ENCODE results near the gene RASSF6. TPM values are rescaled to one million over a fixed set of nuclear protein-coding genes. Genes with fewer than 3 reads are reported as not detected.
"Not testable (repeated sequence)": the region's sequence is repeated elsewhere in the genome, so short reads cannot be mapped to it uniquely, and the experiment has no call there.

RASSF6 gene
- total RNA-seq (2014; rRNA removed; shearing (Covaris generic)), result not detected in 2 replicates
- not detected in 2 replicates for polyA plus RNA-seq (2015; cell fraction: cytosol; rRNA removed)
- not detected in 2 replicates for polyA plus RNA-seq (2015; cell fraction: nucleus; rRNA removed)

GRCh38 chr4:73620115-73620792, at the start of gene RASSF6:
TSS of gene RASSF6 (minus strand) at chr4:73620436. CDS start at chr4:73611795, 8,641 bp downstream.
- no peak for DNase-seq (ENCODE audit: low read depth)

DNA sequence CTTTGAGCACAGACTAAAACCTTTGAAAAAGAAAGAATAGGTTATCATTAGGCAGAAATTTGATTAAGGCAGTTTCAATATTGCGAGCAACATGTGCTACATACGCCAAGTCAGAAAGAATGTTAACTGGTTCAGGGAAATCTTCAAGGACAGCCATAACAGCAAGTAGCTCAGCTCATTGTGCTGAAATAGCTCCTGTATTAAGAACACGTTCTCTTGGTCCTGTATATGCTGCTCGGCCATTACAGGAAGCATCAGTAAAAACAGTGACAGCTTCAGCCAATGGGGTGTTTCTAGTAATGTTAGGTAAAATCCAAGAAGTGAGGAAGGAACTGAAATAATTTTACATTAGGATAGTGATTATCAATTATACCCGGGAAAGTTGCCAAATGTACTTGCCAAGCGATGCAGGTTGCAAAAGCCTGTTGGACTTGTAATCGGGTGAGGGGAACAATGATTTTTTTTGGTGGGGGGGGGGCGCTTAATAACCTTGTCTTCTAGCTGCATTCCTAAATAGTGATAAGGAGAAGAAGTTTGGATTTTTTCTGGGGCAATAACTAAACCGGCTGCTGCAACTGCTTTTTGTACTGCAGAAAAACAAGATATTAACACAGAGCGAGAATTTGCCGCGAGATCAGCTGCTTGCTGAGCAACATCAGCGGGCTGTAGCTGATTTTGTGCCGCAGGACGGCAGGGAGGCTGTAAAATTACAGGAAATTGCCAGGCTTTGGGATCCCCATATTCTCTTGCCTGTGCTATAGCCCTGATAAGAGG, 49.4 kb upstream of the RASSF6 start:
- no peak for DNase-seq (ENCODE audit: low read depth)

DNA sequence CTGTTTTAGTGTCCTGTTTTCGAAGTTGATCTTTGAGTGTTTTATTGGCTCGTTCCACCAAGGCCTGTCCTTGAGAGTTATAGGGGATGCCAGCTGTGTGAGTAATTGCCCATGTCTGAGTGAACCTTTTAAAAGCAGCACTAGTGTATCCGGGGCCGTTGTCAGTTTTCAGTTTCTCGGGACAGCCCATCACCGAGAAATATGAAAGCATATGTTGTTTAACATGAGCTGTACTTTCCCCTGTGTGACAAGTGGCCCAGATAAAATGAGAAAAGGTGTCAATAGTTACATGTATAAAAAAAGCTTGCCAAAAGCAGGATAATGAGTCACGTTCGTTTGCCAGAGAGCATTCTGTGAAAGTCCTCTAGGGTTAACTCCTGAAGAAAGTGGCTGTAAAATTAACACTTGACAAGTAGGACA, 48.6 kb upstream of the RASSF6 start:
- no peak for DNase-seq (ENCODE audit: low read depth)

- DNase-seq (ENCODE audit: low read depth), result not testable (repeated sequence)
Observed at GRCh38 chr4:73665924-73666323, 45.7 kb upstream of the RASSF6 start.

DNA sequence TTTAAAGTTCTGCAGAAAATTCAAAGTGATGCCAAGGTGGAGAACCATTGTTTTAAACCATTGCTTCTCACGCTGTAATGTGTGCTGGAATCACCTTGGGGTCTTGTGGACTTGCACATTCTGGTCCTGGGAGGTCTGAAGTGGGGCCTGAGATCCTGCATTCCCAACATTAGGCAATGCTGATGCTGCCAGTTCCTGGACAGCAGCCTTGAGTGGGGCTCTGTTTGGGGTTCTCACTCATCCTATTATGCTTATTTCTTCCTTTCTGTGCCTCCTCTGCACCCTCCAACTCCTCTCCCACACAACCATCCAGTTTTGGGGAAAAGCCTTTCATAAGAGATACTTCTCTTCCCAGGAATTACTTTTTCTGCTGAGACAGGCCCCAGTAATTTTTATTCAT, 44.2 kb upstream of the RASSF6 start:
- DNase-seq (ENCODE audit: low read depth), result no peak

- DNase-seq (ENCODE audit: low read depth), result no peak
Observed at GRCh38 chr4:73663576-73663975, 43.3 kb upstream of the RASSF6 start.

DNA sequence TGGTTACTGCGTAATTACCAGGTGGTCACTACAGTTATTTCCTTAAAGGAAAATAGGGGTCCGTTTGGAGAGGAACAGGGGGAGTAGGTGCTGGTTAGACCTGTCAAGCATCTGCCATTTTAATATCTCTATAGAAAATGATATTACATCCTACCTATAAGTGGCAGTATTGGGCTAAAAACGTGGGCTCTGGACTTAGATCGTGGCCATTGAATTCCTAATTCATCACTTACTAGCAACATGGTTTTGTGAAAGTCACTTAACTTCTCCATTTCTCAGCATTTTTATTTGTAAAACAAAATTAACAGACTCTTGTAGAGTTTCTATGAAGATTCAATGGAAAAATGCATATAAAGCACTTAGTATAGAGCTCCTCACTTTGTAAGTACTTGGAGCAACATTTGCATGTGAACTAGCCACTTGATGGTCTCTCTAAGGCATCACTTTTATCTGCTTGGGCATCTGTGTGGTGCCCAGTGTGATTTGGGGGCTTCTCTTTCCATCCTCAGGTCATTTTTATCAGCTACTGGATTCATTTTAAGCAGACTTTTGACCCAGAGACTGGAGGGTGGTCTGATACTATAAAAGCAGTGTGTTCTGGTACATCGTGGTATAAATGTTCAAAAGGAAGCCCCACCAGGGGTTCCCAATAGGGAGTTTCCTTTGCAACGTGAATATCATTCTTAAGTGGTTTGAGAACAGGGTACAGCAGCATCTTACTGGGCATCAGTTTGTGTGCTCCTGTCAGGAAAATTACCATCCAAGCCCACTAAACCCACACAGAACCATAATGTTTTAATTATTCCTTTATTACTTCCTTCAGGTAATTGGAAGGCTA, 42.7 kb upstream of the RASSF6 start:
- DNase-seq (ENCODE audit: low read depth), result peak; percentile 69

DNA sequence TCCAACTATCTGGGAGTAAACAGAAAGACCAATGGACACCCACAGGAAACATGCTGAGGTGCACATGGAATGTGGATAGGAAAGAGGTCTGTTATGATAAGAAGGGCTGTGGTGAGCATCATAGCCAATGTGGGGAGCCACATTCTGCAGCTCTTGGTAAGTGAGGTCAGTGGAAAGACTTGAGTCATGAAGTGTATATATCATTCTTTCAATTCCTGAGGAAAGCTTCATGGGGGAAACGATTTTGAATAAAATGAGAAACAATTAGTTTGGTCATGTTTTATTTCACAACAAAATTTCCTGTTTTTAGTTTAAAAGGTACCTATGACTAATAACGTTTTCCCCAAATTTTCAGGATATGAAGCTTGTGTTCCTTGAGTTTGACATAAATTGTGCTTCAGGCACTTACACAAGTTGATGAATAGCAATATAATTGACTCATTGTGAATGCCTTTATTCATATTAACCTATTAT, 41.4 kb upstream of the RASSF6 start:
- DNase-seq (ENCODE audit: low read depth), result peak; percentile 99

DNA sequence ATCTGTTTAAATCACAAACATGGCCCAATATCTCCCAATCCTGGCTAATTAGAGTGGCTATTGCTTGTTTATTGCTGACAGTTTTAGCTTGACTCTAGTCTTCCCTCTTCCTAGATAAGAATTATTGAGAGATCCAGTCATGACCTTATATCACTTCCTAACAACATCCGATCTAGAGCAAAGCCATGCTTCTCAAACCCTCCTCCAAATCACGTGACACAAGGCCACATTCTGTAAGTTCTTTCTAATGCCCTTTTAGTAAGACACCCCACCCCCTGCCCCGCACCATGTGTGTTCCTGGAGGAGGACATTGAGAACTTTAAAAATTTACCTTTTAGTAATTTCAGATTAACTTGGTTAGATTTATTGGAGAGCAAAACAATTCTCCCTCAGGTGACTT, 40.6 kb upstream of the RASSF6 start:
- no peak for DNase-seq (ENCODE audit: low read depth)

- peak; percentile 74 for DNase-seq (ENCODE audit: low read depth)
Observed at GRCh38 chr4:73653695-73654106, 33.5 kb upstream of the RASSF6 start.

DNA sequence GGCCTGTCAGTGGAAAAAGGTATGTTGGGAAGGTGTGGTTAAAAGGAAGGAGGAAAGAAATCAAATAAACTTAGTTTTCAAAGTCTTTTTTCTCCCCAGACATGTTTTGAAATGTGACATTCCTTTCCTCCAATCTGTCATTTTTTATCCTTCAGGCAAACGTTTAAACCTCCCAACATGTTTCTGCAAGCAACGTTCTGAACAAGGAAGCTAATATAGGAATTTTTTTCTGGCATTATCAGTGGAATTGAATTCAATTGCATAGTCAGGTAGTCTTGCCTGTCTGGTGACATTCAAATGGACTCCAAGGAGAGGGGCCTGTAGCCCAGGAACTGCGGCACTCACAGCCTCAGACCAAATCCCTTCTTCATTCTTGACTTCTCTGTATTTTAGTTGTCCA, 30.0 kb upstream of the RASSF6 start:
- no peak for DNase-seq (ENCODE audit: low read depth)

GRCh38 chr4:73648478-73648877, 28.2 kb upstream of the RASSF6 start:
- no peak for DNase-seq (ENCODE audit: low read depth)

DNA sequence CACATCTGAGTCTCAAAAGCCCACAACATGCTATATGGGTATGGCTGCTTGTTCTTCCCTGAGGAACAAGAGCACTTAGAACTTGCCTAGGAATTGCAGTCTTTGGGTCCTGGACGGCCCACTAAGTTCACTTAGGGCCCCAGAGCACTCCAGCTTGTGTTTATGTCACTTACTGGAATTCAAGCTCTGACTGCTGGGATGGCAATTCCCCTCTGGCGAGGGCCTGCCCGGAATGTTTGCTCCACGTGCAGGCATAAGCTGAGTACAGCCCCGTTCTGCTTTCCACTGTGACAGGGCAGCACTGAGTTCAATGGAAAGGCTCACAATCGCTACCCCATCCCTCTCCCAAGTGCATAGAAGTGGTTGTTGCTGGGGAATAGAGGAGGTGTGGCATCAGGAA, 25.9 kb upstream of the RASSF6 start:
- DNase-seq (ENCODE audit: low read depth), result no peak

DNA sequence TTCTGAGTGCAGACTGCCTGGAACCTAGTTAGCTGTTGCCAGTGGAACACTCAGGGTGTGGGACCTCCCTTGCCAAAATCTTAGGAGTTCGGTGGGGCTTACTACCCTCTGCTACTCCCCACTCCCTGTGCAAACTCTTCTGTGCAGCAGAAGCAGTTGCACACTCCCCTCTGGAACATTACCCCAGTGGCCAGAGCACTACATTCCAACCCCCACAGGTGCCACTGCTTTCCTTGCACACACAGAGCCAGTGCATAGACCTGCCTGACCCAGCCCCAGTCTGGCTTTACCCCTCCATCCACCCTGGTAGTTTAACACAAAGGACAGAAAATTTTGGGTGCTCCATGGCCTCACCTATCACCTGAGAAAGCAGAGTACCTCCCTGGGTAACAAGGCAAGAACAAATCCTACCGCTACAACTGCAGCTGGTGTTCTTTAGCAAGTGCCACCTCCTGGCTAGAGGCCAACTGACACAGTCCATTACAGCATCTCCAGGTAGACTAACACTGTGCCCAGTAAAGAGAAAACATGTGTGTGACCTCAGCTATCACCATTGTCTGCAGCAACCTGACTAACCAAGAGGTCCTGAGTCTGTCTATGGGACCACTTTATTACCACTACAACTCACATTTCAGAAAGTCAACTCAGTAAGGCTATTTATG, 11.5 kb upstream of the RASSF6 start:
- no peak for DNase-seq (ENCODE audit: low read depth)

DNA sequence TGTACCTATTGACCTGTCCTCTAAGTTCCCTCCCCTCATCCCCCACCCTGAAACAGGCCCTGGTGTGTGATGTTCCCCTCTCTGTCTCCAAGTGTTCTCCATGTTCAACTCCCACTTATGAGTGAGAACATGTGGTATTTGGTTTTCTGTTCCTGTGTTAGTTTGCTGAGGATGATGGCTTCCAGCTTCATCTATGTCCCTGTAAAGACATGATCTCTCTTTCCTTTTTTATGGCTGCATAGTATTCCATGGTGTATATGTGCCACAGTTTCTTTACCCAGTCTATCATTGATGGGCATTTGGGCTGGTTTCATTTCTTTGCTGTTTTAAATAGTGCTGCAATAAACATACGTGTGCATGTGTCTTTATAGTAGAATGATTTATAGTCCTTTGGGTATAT, 8.6 kb upstream of the RASSF6 start:
- DNase-seq (ENCODE audit: low read depth), result not testable (repeated sequence)

- no peak for DNase-seq (ENCODE audit: low read depth)
Observed at GRCh38 chr4:73621357-73621756, 1.1 kb upstream of the RASSF6 start.

- no peak for DNase-seq (ENCODE audit: low read depth)
Observed at GRCh38 chr4:73619346-73619745, 890 bp downstream of the RASSF6 start.

- no peak for DNase-seq (ENCODE audit: low read depth)
Observed at GRCh38 chr4:73617256-73617655, 3.0 kb downstream of the RASSF6 start.

GRCh38 chr4:73615613-73616012, 4.6 kb downstream of the RASSF6 start:
- DNase-seq (ENCODE audit: low read depth), result peak; percentile 11

- no peak for DNase-seq (ENCODE audit: low read depth)
Observed at GRCh38 chr4:73614311-73614867, 5.8 kb downstream of the RASSF6 start.

- no peak for DNase-seq (ENCODE audit: low read depth)
Observed at GRCh38 chr4:73613130-73613529, 7.1 kb downstream of the RASSF6 start.

All from HT1080 (cell line).